ENCODE results near the gene SSBP2. TPM values are rescaled to one million over a fixed set of nuclear protein-coding genes. Genes with fewer than 3 reads are reported as not detected.

Gene SSBP2
- total and polyA plus RNA-seq, 2 of the 8 experiments (the other 6 are each of a cell fraction or from before 2014, with no cell fraction given) = 21.5 to 36.2 TPM

DNA sequence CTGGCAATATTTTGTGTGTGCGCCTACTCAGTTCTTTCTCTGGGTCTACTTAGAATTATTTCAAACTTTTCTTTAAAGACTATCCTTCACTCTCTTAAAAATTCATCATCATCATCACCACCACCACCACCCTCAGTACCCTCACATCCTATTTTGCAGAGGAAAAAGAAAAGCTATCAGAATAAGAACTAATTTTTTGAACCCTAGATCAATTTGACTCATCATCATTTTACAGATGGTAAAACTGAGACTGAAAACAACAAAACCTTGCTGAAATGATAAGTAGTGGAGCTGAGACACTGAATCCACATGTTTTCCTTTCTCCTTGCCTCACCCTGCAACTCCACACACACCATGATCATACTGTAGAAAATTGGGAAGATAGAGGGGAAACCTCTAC lies 119.3 kb downstream of the SSBP2 start:
- no peak for DNase-seq (ENCODE audit: low read depth in 1 of 2, low spot score in 2 of 2)
- Histone ChIP-seq H3K56ac (replicated peaks; ENCODE audit: insufficient read length, low read depth, low read length) (no peak overlapping the region), H3K23me2 (ENCODE audit: low read depth, low read length) (no peaks in the 10 kb centered on the region), H3K79me2 (ENCODE audit: control insufficient read depth in 1 of 2, insufficient read depth in 2 of 2, low read length in 2 of 2) (no peaks in the 10 kb centered on the region), H3K18ac (ENCODE audit: extremely low read depth, low read length) (no peak overlapping the region), H2BK12ac (ENCODE audit: low read depth, low read length) (no peak overlapping the region), H3K9me3 (ENCODE audit: insufficient read depth in 2 of 2, low read depth in 1 of 2, low read length in 1 of 2) (no peaks in the 10 kb centered on the region), H3K14ac (ENCODE audit: insufficient read length) (no peak overlapping the region), H2AK5ac (ENCODE audit: low read depth, low read length) (no peak overlapping the region), H3K4me3 (ENCODE audit: extremely low read depth in 1 of 4, insufficient read depth in 2 of 4, low read depth in 3 of 4, low read length in 4 of 4) (no peak overlapping the region), H3K27ac (ENCODE audit: low read depth, low read length) (no peak overlapping the region), H2BK15ac (ENCODE audit: low read length) (no peak overlapping the region), H3K27me3 (replicated peaks in 1 of 4; ENCODE audit: control insufficient read depth in 3 of 4, extremely low read depth in 1 of 4, insufficient read depth in 3 of 4, low read length in 3 of 4) (no peaks in the 10 kb centered on the region), H4K91ac (replicated peaks; ENCODE audit: insufficient read length, low read length) (no peak overlapping the region), H3K23ac (ENCODE audit: insufficient read length) (no peak overlapping the region), H4K5ac (ENCODE audit: insufficient read length, low read depth, low read length) (no peak overlapping the region), H2BK5ac (ENCODE audit: low read depth, low read length) (no peak overlapping the region), H3K4ac (replicated peaks; ENCODE audit: insufficient read length, low read depth, low read length) (no peak overlapping the region), H2BK120ac (replicated peaks; ENCODE audit: low read depth, low read length) (no peak overlapping the region), H3K4me2 (ENCODE audit: insufficient read depth in 1 of 2, low read depth in 2 of 2, low read length in 2 of 2) (no peak overlapping the region), H2AFZ (ENCODE audit: low read length) (no peak overlapping the region), H2BK20ac (ENCODE audit: low read length) (no peak overlapping the region), H3K36me3 (ENCODE audit: control insufficient read depth in 2 of 4, insufficient read depth in 4 of 4, low read length in 3 of 4) (no peaks in the 10 kb centered on the region; a peak in 3 of 8 replicates), H3K79me1 (ENCODE audit: low read depth, low read length) (no peaks in the 10 kb centered on the region), H3K9ac (replicated peaks in 1 of 4; ENCODE audit: extremely low read depth in 1 of 4, low read depth in 3 of 4, low read length in 3 of 4) (no peak overlapping the region), H4K20me1 (replicated peaks in 1 of 2; ENCODE audit: control insufficient read depth in 1 of 2, insufficient read depth in 2 of 2, low read length in 2 of 2) (no peaks in the 10 kb centered on the region), H4K8ac (ENCODE audit: extremely low read depth, insufficient read depth, low read length) (no peak overlapping the region), H3K4me1 (replicated peaks in 1 of 4; ENCODE audit: control insufficient read depth in 3 of 4, insufficient read depth in 4 of 4, low read length in 3 of 4) (no peaks in the 10 kb centered on the region)
- CTCF ChIA-PET (ENCODE audit: partially characterized antibody) = no interaction called here
- no peak for FAIRE-seq
- POLR2A ChIA-PET (ENCODE audit: partially characterized antibody) = no interaction called here
- whole genome bisulfite sequencing, 2 experiments (ENCODE audit: extremely low coverage in 1 of 2, insufficient coverage in 1 of 2, insufficient read length in 1 of 2, insufficient replicate concordance in 2 of 2, low coverage in 1 of 2, low lambda C conversion rate in 2 of 2, missing lambda C conversion rate in 1 of 2) = 55% methylated on average over 1 of the region's 1 CpG; no CpG with 5 or more reads in 1 of the 2 experiments
- no peak for TF ChIP-seq POU5F1 (IDR thresholded peaks at IDR 0.05; ENCODE audit: low read depth, low read length)
- no peak for TF ChIP-seq TAF1 (IDR thresholded peaks at IDR 0.05; ENCODE audit: low read depth, low read length)
- TF ChIP-seq POLR2AphosphoS5 (IDR thresholded peaks at IDR 0.05; ENCODE audit: low read depth, low read length) = no peak
- TF ChIP-seq JUND (IDR thresholded peaks at IDR 0.05; ENCODE audit: low read length) = no peak
- TF ChIP-seq RFX5 (IDR thresholded peaks at IDR 0.05; ENCODE audit: borderline replicate concordance, low read depth, low read length) = no peak
- TF ChIP-seq BACH1 (IDR thresholded peaks at IDR 0.05; ENCODE audit: low read length) = no peak
- no peak for TF ChIP-seq GABPA (IDR thresholded peaks at IDR 0.05; ENCODE audit: borderline replicate concordance, insufficient read depth, low read length)
- no peak for TF ChIP-seq RBBP5 (IDR thresholded peaks at IDR 0.05; ENCODE audit: borderline replicate concordance, low read depth, low read length)
- no peak for TF ChIP-seq HDAC6 (IDR thresholded peaks at IDR 0.05; ENCODE audit: low read depth, low read length)
